TTC549 (cell line): ENCODE data around the gene UBE2H.
"Not testable (repeated sequence)": the region's sequence is repeated elsewhere in the genome, so short reads cannot be mapped to it uniquely, and the experiment has no call there.

Experiments
- FAIRE-seq: peaks from 2 replicates; lab custom pipeline; 2012; peaks lifted over from hg19 to GRCh38; lab: Jason Lieb, UNC

Gene UBE2H

DNA sequence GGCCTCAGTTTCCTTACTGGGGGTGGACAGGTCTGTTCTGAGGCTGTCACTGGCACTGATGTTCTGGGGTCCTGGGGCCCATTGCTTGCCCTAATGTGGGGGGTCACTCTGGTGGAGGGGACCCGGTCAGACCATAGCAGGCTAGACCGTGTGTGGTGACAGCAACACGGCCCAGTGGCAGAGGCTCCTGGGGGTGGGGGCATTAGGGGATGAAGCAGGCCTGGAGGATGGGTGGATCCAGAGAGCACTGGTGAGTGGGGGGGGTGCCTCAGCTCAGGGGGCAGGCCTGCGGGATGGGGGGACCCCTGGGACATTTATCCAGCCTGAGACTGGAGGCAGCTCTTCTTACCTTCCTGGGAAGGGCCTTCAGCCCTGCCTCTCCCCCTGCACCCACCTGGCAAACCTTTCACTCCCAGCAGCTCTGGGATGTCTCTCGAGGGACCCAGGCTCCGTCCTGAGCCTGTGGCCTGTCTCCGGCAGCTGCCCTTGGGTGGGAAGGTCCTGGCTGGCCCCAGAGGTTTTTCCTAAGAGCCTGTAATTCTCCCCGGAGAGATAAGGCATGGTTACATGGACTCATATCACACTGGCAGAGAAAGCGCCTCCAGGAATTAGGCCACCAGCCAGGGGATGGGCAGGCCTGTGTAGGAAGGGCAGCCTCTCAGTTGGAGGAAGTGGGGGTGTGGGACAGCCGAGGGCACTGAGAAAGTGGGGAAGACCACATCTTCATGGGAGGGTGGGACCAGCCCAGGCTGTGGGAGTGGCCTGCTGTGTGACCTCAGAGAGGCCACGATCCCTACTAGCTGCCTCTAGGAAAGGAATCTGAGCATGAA lies 147.7 kb downstream of the UBE2H start:
- FAIRE-seq, result no peak

DNA sequence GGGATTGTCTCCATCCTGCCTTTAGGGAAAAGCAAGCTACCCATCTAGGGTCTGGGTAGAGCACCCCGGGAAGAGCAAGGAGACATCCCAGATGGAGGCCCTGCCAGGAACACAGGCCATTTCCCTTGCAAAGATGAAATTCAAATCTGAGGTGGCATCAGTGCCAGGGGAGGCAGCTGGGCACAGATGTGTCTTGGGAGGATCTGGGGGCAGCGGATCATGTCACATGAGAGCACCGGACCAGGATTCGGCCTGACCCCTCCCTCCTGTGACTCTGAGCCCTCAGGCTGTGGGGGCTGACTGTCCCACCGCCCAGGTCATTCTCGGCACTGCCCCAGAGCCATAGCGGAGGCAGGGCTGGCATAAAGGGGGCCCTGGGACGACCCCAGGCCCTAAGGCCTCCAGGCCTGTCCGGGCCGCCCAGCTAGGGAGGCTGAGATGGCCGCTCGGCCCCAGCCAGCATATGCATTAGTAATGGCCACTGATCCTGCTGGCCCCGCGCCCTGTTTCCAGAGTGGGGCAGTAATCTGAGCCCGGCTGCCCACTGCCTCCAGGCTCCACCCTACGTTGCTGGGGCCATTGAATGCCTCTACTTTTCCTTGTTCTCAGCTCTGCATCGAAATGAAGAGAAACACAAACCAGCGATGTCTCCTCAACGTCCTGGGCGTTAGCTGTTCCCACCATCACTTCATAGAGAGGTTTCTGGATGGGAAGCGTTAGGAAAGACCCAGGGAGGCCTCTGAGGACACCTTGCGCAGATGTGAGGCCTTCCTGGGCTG lies 148.5 kb downstream of the UBE2H start:
- no peak for FAIRE-seq

DNA sequence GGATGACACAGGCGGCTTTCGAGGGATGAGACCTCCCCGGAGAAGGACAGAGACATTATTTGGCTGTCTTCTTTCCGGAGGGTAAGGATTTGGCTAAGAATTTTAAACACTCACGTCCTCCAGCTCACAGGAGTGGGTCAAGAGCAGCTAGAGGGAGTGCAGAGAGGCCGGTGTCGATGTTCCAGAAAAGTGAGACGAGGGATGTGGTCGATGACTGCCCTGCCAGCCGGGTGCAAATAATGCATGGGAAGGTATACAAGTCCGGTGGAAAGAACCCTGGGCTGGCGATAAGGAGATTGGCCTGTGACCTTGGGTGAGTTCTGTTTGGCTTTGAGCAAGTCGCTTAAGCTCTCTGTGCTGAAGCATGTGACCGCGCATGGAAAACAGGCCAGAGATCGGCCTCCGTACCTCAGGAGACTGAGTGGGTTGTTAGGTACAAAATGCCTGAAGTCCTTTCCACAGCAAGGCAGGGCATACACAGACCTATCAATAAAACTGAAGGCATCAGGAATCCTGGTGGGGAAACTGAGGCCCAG lies 149.1 kb downstream of the UBE2H start:
- FAIRE-seq, result no peak

DNA sequence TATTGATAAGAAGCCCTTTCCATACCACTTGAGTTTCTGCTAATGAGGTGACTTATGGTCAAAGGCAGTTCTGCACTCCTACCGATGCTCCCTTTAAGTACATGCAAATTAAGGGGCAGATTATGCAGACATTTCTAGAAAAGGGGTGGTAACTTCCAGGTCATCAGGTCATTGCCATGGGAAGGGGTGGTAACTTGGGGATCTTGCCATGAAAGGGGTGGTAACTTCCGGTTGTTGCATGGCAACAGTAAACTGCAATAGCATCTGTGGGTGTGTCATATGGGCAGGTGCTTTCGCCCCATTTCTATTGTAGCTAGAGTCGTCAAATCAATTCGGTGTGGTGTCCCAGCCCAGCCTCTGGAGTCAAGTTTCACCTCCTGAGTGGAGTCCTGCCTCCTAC lies 150.9 kb downstream of the UBE2H start:
- FAIRE-seq, result no peak

DNA sequence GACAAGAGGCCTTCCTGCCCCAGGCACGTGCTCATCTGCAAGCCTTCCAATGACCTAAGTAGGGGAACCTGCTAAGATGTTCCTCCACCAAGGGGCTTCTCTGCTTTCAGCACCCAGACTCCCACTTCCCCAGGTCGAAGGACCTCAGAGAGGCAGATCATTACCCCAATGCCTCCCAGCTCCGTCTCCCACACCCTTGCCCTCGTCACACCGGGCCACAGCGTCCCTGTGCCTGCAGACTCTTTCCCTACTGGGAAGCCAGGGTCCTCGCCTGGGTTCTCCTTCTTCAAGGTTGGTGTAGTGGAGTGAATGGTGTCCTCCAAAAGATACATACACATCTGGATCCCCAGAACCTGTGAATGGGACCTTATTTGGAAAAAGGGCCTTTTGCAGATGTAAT lies 151.9 kb downstream of the UBE2H start:
- no peak for FAIRE-seq

DNA sequence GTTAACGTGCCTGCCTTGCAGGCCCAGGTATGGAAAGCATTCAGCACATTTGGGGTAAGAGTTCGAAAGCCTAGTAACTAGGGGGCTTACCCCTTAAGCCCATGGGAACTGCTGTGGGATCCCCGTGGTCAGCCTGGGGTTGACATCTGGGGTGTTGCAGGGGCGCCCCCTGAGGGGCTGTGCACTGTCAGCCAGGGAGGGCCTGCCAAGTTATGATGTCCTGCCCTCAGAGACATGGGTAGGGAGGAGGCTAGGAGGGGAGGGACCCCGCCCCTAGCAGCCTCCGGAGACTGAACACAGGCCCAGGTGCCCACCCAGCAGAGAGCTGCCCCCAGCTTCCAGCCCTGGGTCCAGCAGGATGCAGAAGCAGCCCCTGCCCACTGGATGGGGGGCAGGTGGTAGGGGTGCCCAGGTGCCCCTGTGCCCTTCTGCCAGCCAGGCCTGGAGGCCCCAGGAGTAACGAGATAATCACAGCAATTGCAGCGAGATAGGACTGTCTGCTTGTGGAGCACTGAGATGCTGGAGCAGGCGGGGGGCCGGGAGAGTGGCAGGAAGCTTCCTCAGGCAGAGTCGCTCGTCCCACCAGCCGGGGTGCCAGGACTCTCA lies 153.3 kb downstream of the UBE2H start:
- no peak for FAIRE-seq

DNA sequence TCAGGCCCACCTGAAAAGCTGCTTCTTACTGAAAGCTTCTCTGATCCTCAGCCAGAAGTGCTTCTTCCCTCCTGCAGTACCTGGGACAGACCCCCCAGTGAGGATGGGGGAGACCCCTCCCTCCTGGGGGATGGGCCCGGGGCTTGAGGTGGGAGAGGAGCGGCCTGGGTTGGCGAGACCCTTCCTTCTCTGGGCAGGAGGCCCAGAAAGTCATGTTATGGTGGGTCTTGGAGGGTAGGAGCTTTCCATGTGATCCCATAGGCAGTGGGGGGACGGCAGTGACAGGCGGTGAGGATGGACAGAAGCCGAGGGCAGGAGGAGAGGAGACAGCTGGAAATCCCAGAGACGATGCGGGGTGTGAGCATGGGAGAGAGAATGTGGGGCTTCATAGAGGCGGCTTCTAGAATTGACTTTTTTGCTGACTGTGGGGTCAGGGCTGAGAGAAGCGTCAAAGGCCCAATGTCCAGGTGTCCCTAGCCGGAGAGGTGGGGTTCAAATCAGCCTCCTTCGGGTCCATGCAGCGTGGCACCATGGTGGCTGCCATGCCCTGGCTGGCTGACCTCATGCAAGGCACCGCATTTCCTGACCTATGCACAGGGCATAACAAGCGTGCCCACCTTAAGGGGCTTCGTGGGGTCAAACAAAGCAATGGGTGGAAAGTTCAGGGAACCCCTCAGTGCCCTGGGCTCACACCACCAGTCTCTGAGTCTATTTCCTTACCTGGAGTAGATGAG lies 154.0 kb downstream of the UBE2H start:
- no peak for FAIRE-seq

DNA sequence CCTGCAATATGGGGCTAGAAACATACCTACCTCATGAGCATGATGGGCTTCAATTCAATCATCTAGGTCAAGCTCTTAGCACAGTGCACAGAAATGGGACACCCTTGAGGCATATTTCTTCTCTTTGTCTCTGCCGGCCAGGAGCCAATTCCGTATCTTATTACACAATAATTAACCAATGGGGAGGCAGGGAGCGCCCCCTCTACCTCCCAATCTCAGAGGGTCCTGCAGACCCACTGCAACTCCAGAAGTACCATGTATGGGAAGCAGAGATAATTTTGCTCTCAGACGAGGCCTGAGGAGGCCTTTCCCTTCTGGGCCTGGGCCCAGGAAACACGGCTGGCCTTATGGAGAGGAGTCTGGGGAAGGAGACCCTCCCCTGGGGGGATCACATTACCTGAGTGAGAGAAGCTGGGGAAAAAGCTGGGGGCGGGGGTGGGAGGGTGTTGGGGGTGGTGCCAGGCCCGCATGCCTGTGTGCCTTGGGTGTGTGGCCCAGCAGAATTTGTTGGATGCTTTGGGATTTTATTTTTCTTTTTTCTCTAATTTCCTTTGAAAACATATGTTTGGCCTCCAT lies 155.5 kb downstream of the UBE2H start:
- FAIRE-seq, result no peak

DNA sequence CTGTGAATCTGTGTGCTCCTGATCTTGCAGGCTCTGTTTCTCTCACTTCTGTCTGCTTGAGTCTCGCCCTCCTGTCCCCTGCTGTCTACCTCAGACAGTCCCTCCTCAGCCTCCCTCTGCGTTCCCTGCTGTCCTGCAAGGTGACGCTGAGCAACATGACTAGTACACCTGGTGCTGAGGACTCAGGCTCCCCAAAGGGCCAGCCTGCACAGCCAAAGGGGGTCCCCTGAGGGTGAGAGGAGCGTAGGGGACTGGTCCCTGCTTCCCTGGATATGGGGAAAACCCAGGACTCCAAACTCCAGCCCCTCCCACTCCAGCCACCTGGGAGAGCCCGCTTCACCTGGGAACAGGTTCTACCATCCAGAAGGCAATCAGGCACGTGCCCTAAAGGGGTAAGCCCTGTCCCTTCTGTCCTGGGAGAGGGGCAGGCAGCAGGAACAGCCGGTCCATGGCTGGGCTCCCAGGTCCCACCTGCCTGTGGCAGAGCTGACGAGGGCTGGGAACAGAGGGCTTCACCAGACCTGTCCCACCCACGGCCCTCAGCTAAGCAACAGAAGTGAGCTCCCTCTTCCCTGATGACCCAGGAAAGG lies 156.5 kb downstream of the UBE2H start:
- no peak for FAIRE-seq

DNA sequence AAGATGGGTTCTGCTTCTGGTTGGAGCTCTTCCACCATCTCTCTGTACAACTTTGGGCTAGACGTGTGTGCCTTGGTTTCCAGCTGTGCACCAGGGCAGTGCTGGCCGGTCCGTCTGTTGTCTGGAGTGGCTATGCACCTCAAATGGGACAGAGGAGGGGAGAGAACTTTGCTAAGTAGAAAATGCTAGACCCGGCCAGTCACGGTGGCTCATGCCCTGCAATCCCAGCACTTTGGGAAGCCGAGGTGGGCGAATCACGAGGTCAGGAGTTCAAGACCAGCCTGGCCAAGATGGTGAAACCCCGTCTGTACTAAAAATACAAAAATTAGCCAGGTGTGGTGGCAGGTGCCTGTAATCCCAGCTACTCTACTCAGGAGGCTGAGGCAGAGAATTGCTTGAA lies 158.3 kb downstream of the UBE2H start:
- not testable (repeated sequence) for FAIRE-seq

DNA sequence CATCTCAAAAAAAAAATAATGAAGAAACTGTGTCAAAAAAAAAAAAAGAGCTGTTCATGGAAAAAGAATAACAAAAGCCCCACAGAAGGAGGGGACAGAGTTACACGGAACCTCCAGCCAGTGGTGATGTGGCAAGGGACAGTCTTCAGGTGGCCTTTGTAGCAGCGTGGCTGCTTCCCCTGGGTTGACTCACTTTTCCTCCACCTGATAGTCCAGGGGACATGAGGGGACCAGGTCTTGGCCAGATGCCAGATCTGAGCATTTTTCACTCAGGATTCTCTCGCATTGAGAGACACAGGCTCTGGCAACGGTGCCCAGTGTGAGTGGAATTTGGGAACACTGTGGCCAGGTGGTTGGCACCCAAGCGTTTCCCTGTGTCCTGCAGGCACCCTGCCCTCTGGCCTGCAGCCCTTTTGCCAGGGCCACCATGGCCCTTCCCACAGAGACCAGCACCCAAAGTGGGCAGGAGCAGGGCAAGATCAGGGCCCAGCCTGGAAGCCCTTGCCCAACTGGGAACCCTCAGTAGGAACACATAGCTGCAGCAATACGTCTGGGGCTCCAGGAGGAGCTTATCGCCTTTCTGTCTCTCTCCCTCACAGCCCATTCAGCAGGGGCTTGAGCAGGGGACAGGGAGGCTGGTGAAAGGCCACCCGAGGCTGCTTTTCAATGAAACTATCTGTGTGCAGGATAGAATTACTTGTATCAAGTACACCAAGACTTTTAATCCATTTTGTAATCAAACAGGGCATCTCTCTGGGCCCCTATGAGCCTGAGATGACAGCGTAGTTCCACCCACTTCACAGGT lies 159.1 kb downstream of the UBE2H start:
- no peak for FAIRE-seq

DNA sequence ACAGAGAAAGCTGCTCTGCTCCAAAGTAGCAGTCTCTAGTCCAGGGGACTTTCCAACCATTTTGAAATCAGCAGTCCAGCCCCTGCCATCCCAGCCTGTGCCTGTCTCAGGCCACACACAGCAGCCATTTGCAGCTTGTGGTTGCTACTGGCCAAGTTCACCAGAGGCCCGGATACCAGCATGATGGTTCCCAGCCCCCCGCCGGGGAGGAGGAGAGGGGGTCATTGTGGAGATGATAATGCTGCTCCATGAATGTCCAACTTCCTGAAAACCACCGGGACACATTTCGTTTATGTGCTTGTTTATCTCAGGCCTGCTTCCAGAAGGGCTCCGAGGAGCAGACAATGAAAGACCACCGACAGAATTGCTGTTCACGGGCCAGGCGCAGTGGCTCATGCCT lies 160.0 kb downstream of the UBE2H start:
- FAIRE-seq, result no peak

DNA sequence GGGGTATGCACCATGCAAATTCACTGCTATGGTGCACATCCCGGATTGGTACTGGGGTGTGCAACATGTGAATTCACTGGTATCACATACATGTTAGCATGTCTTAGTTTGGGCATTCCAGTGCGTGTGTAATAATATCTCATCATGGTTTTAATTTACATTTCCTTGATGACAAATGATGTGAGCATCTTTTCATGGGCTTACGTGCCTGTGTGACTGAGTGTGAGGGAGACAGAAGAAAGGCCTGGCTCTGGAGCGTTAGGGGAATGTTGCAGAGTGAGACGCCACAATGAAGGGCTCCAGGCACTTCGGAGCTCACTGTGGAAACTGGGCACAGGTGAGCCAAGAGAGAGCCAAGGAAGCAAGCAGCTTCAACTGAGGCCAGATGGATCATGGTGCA lies 162.6 kb downstream of the UBE2H start:
- FAIRE-seq, result no peak

DNA sequence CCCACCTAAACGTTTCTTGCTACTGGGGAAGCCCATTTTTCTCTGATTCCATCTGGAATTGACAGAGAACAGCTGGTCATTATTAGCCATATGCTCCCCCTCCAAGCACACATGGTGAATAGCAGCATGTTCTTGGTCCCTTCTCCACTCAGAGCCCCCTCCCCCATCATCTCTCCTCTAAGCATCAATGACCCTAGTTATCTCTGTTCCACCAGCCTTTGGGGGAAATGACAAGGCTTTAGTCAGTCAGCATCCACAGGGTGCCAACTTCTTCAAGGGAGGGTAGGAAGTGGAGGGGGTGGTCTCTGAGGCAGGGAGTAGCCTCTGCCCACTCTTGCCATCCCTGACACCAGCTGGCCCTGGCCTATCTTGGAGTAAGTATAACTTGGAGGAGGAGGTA lies 163.1 kb downstream of the UBE2H start:
- no peak for FAIRE-seq

DNA sequence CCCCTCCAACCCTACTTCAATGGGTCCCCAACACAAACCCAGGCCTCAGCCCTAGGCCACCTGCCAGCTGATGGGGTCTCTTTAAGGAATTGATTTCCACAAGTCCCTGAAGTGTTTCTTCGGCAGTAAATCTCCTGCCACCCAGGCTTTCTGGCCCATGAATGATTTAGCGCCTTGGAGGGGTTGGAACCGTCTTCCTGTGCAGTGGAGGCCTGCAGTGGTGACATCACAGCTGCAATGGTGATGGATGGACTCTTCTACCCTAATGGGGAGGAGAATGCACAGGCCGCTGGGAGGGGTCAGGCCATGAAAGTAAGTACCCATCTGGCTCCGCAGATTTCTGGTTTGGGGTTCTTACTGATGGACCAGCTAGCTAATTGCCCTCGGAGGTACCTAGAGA lies 163.8 kb downstream of the UBE2H start:
- no peak for FAIRE-seq

DNA sequence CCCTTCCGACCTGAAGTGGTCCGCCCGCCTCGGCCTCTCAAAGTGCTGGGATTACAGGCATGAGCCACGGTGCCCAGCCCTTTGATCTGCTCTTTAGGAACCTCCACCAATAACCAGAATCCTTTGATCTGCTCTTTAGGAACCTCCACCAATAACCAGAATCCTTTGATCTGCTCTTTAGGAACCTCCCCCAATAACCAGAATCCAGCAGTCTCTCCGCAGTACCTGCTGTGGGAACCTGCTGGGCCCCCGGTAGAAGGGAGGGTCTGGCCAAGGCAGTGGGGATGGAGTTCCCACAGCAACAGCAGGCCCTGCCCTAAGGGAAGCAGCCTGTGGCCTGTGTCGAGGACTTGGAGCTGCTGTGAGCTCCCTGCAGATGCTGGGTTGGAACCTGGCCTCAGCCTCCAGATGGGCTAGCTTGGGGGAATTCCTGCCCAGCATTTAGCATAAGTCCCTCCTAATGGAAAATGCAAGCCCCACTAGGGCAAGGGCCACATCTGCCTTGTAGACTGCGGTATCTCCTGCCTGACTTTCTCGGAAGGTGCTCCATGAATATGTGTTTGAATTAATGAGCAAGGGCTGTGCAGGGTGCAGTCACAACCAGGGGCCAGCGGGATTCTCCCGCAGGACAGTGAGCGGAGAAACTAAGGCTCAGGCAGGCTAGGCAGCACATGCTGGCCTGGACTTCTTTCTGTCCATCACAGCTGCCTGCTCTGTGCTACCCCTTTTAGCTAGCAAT lies 165.8 kb downstream of the UBE2H start:
- no peak for FAIRE-seq

DNA sequence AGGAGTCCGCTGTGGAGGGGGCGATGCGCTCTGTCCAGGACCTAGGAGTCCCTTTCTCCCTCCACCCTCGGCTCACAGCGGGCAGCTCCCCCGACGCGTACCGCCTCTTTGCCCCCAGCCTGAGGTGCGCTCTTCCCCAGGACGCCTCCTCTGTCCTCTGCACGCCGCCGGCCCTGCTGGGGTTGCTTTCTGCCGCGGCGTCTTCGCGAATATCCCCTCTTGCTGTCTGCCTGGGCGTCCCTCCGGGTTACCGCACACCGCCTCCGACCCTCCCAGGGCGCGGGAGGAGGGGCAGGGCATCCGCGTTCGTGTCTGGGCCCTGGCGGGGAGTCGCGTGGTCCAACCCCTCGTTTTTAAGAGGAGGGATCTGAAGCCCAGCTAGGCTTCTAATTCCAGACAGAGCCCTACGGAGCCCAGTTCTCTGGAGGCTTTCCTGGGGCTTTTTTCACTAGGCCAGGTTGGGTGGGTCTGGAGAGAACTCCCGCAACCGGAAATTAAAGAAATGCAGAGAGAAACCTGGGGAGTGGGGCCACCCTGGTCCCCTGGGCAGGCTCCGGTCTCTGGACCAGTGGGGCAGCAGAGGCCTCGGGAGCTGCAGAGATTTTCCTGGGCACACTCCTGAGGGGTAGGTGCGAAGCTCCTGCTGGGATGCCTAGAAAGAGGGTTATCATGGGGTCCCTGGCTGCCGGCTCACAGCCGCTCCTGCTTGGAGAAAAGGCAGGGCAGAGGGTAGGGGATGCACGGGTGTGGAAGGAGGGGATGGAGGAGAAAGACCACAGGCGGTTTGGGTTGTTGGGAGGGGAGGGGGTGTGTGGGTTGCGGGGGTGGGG lies 166.9 kb downstream of the UBE2H start:
- FAIRE-seq, result no peak

DNA sequence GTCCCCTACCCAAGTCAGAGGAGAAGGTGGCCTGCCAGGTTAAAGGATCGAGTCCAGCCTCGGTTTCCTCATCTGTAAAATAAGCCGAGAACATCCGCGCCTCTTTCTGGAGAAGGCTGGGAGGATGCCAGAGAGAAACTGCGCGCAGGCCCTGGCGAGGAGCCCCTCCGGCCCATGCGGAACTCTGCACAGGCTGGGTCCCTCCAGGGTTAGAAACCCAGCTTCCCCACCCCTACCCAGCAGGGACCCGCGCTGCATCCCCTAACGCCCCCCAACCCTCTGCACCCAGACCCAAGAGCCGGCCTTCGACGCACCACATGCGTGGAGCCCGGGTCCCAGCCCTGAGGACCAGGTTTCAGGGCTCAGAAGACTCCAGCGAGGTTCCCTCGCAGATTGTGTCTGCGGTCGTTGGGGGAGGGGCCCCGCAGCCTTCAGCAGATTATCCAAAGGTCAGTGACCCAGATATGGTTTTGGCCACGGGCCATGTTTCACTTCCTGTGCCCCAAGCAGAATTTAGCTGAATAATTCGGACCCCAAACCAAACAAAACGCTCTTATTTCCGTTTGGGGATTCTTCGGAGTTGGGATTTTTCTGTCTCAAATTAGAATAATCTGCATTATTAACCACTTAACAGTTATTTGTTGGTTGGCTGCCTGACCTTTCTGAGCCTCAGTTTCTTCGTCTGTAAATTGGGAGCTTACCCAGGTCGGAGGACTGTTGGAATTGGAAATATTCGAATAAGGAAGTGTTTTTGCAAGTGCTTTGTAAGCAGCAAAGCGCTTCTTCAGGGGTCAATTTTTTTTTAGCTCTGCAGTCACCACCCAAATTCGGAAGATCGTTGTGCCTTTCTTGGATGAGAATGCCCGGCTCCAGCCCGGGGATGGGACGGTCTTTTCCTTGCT lies 167.7 kb downstream of the UBE2H start:
- FAIRE-seq, result no peak
